Measurements from ENCODE around the gene PGAP6.
"Not testable (repeated sequence)": the region's sequence is repeated elsewhere in the genome, so short reads cannot be mapped to it uniquely, and the experiment has no call there.

Gene PGAP6

GRCh38 chr16:399340-400019, 17.7 kb upstream of the PGAP6 start:
- peak overlapping the region; percentile 88 for H3K4me2 ChIP-seq (ENCODE audit: low read length)
- no peaks in the 10 kb centered on the region for H3K27me3 ChIP-seq (ENCODE audit: control insufficient read depth, insufficient read depth, low read length)
- H3K4me1 ChIP-seq (ENCODE audit: control insufficient read depth, insufficient read depth, low read length), result peaks cover 22% of the 10 kb centered on the region
- no peak overlapping the region for H3K9ac ChIP-seq (ENCODE audit: low read depth, low read length)
- no peaks in the 10 kb centered on the region for H3K9me3 ChIP-seq (replicated peaks; ENCODE audit: low read length)
- no peak overlapping the region for H3K4me3 ChIP-seq (ENCODE audit: low read length)
- H3K36me3 ChIP-seq (ENCODE audit: insufficient read depth, low read length), result peaks cover 10% of the 10 kb centered on the region

- Histone ChIP-seq H3K4me1 (ENCODE audit: control insufficient read depth, insufficient read depth, low read length) (peaks cover 22% of the 10 kb centered on the region), H3K9ac (ENCODE audit: low read depth, low read length) (peak overlapping the region; percentile 26)
Observed at GRCh38 chr16:398561-399339, 17.0 kb upstream of the PGAP6 start.

GRCh38 chr16:397736-398332, 16.1 kb upstream of the PGAP6 start:
- peaks cover 10% of the 10 kb centered on the region for H3K36me3 ChIP-seq (ENCODE audit: insufficient read depth, low read length)
- peaks cover 22% of the 10 kb centered on the region for H3K4me1 ChIP-seq (ENCODE audit: control insufficient read depth, insufficient read depth, low read length)
- H3K27me3 ChIP-seq (ENCODE audit: control insufficient read depth, insufficient read depth, low read length), result no peaks in the 10 kb centered on the region
- peak overlapping the region; percentile 26 for H3K9ac ChIP-seq (ENCODE audit: low read depth, low read length)
- H3K4me3 ChIP-seq (ENCODE audit: low read length), result peak overlapping the region; percentile 50
- peak overlapping the region; percentile 70 for H3K4me2 ChIP-seq (ENCODE audit: low read length)
- H3K9me3 ChIP-seq (replicated peaks; ENCODE audit: low read length), result no peaks in the 10 kb centered on the region

More at GRCh38 chr16:398561-399339, 17.0 kb upstream of the PGAP6 start:
- Histone ChIP-seq H3K36me3 (ENCODE audit: insufficient read depth, low read length) (peaks cover 10% of the 10 kb centered on the region), H3K4me3 (ENCODE audit: low read length) (no peak overlapping the region), H3K27me3 (ENCODE audit: control insufficient read depth, insufficient read depth, low read length) (no peaks in the 10 kb centered on the region), H3K9me3 (replicated peaks; ENCODE audit: low read length) (no peaks in the 10 kb centered on the region), H3K4me2 (ENCODE audit: low read length) (peak overlapping the region; percentile 70)

DNA sequence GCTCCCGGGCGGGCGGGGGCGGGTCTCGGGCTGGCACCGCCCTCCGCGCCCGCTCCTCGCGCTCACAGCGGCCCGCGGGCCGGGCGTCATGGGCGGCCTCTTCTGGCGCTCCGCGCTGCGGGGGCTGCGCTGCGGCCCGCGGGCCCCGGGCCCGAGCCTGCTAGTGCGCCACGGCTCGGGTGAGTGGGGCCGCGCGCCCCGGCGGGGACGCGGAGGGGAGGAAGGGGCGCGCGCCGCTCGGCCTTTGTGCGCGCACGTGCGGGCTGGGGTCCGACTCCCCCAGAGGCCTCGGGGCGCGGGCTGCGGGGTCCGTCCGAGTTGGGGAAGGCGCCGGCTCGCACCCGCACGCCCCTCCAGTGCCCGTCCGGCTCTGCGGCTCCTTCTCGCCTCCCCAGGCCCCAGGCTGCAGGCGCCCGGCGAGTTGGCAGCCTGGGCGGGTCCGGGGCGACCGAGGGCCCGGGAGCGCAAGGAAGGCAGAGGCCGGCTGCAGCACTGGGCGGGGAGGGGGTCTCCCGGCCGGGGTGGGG, 15.4 kb upstream of the PGAP6 start, which contains the start of gene NME4:
NME4 (plus strand) TSS at position 65 of the 527 bp plus-strand sequence; CDS start at position 89, 24 bp downstream.
- peaks cover 2% of the 10 kb centered on the region for H3K9me3 ChIP-seq (replicated peaks; ENCODE audit: low read length)
- H3K4me3 ChIP-seq (ENCODE audit: low read length), result peak within 1 kb of the TSS; percentile 91
- H3K4me2 ChIP-seq (ENCODE audit: low read length), result peak within 1 kb of the TSS; percentile 90
- H3K27me3 ChIP-seq (ENCODE audit: control insufficient read depth, insufficient read depth, low read length), result no peaks in the 10 kb centered on the region
- peaks cover 10% of the 10 kb centered on the region for H3K36me3 ChIP-seq (ENCODE audit: insufficient read depth, low read length)
- peaks cover 22% of the 10 kb centered on the region for H3K4me1 ChIP-seq (ENCODE audit: control insufficient read depth, insufficient read depth, low read length)
- peak within 1 kb of the TSS; percentile 83 for H3K9ac ChIP-seq (ENCODE audit: low read depth, low read length)

GRCh38 chr16:396605-397004, 14.8 kb upstream of the PGAP6 start:
- peaks cover 10% of the 10 kb centered on the region for H3K36me3 ChIP-seq (ENCODE audit: insufficient read depth, low read length)
- H3K4me2 ChIP-seq (ENCODE audit: low read length), result peak overlapping the region; percentile 90
- peak overlapping the region; percentile 53 for H3K9ac ChIP-seq (ENCODE audit: low read depth, low read length)
- peaks cover 5% of the 10 kb centered on the region for H3K9me3 ChIP-seq (replicated peaks; ENCODE audit: low read length)
- H3K4me3 ChIP-seq (ENCODE audit: low read length), result peak overlapping the region; percentile 91
- H3K27me3 ChIP-seq (ENCODE audit: control insufficient read depth, insufficient read depth, low read length), result no peaks in the 10 kb centered on the region
- H3K4me1 ChIP-seq (ENCODE audit: control insufficient read depth, insufficient read depth, low read length), result peaks cover 22% of the 10 kb centered on the region

DNA sequence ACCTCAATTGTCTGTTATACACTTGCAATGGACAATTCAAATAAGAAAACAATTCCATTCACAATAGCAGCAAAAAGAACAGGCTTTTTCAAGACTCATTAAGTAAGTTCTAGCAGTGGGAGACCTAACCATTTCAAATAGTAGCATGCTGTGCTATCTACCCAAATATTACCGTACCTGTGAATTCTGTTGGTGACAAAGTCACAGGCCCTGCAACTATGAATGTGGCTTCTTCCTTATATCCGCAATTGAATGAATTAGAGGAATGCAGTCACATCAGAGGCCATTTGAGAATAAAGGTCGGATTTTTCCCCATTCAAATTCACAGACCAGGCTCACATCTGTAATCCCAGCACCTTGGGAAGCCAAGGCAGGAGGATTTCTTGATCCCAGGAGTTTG, 14.4 kb upstream of the PGAP6 start:
- Histone ChIP-seq H3K4me3 (ENCODE audit: low read length) (peak overlapping the region; percentile 91), H3K9ac (ENCODE audit: low read depth, low read length) (no peak overlapping the region), H3K9me3 (replicated peaks; ENCODE audit: low read length) (peaks cover 5% of the 10 kb centered on the region), H3K4me2 (ENCODE audit: low read length) (peak overlapping the region; percentile 90), H3K4me1 (ENCODE audit: control insufficient read depth, insufficient read depth, low read length) (peaks cover 22% of the 10 kb centered on the region), H3K36me3 (ENCODE audit: insufficient read depth, low read length) (peaks cover 10% of the 10 kb centered on the region), H3K27me3 (ENCODE audit: control insufficient read depth, insufficient read depth, low read length) (no peaks in the 10 kb centered on the region)

DNA sequence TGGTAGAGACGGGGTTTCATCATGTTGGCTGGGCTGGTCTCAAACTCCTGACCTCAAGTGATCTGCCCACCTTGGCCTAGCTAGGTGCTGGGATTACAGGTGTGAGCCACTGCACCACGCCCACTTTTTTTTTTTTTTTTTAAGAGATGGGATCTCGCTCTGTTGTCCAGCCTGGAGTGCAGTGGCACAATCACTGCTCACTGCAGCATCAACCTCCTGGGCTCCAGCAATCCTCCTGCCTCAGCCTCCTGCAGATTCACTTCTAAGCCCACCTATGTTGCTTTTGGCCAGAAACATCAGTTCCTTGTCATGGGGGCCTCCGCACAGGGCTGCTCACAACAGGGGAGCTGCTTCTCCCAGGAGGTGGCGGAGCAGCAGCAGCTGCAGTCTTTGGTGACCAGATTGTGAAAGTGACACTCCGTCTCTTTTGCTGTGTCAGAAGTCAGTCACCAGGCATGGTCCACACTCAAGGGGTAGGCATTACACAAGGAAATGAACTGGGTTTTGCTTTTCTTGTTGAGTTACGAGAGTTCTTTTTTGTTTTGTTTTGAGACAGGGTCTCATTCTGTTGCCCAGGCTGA, 10.8 kb upstream of the PGAP6 start:
- H3K9ac ChIP-seq (ENCODE audit: low read depth, low read length), result no peak overlapping the region
- H3K4me1 ChIP-seq (ENCODE audit: control insufficient read depth, insufficient read depth, low read length), result peaks cover 6% of the 10 kb centered on the region
- no peak overlapping the region for H3K4me2 ChIP-seq (ENCODE audit: low read length)
- no peaks in the 10 kb centered on the region for H3K27me3 ChIP-seq (ENCODE audit: control insufficient read depth, insufficient read depth, low read length)
- peaks cover 5% of the 10 kb centered on the region for H3K9me3 ChIP-seq (replicated peaks; ENCODE audit: low read length)
- no peak overlapping the region for H3K4me3 ChIP-seq (ENCODE audit: low read length)
- no peaks in the 10 kb centered on the region for H3K36me3 ChIP-seq (ENCODE audit: insufficient read depth, low read length)

- H3K4me1 ChIP-seq (ENCODE audit: control insufficient read depth, insufficient read depth, low read length), result peaks cover 6% of the 10 kb centered on the region
- no peak overlapping the region for H3K4me2 ChIP-seq (ENCODE audit: low read length)
- no peak overlapping the region for H3K9ac ChIP-seq (ENCODE audit: low read depth, low read length)
- H3K4me3 ChIP-seq (ENCODE audit: low read length), result no peak overlapping the region
- H3K27me3 ChIP-seq (ENCODE audit: control insufficient read depth, insufficient read depth, low read length), result no peaks in the 10 kb centered on the region
- H3K9me3 ChIP-seq (replicated peaks; ENCODE audit: low read length), result peaks cover 5% of the 10 kb centered on the region
- H3K36me3 ChIP-seq (ENCODE audit: insufficient read depth, low read length), result no peaks in the 10 kb centered on the region
Observed at GRCh38 chr16:391885-392335, 10.1 kb upstream of the PGAP6 start.

DNA sequence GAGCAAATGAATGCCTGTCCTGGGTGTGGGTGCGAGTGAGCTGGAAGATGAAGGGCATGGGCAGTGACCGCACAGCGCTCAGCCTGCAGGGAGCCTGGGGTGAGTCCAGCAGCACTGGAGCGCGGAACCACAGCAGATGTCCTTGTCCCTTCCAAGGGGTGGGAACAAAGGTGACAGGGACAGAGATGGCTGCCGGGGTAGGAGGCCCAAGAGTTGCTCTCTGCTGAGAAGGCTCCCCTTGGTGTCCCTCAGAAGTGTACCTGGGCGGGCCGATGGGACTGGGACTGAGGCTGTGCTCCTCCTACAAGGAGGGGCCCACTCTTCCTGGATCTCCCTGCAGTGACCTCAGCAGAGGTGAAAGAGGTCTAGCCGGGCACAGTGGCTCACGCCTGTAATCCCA, 7.6 kb upstream of the PGAP6 start:
- Histone ChIP-seq H3K36me3 (ENCODE audit: insufficient read depth, low read length) (no peaks in the 10 kb centered on the region), H3K4me3 (ENCODE audit: low read length) (no peak overlapping the region), H3K4me1 (ENCODE audit: control insufficient read depth, insufficient read depth, low read length) (peaks cover 3% of the 10 kb centered on the region), H3K27me3 (ENCODE audit: control insufficient read depth, insufficient read depth, low read length) (no peaks in the 10 kb centered on the region), H3K4me2 (ENCODE audit: low read length) (no peak overlapping the region), H3K9ac (ENCODE audit: low read depth, low read length) (no peak overlapping the region), H3K9me3 (replicated peaks; ENCODE audit: low read length) (peaks cover 5% of the 10 kb centered on the region)

GRCh38 chr16:387761-388666, 6.2 kb upstream of the PGAP6 start:
- not testable (repeated sequence) for H3K4me2 ChIP-seq (ENCODE audit: low read length); H3K4me3 ChIP-seq (ENCODE audit: low read length); H3K36me3 ChIP-seq (ENCODE audit: insufficient read depth, low read length); H3K4me1 ChIP-seq (ENCODE audit: control insufficient read depth, insufficient read depth, low read length); H3K9me3 ChIP-seq (replicated peaks; ENCODE audit: low read length); H3K9ac ChIP-seq (ENCODE audit: low read depth, low read length); H3K27me3 ChIP-seq (ENCODE audit: control insufficient read depth, insufficient read depth, low read length)
